ENCODE data around the gene SLC25A38.
"Not testable (repeated sequence)": the region's sequence is repeated elsewhere in the genome, so short reads cannot be mapped to it uniquely, and the experiment has no call there.

Gene SLC25A38

GRCh38 chr3:39413691-39414420 is 30.7 kb downstream of the SLC25A38 start:
- Histone ChIP-seq H3K9me3 (ENCODE audit: control insufficient read depth, low read length) (no peaks in the 10 kb centered on the region), H3K27me3 (ENCODE audit: control insufficient read depth, insufficient read depth, low read length) (no peaks in the 10 kb centered on the region), H3K4me1 (ENCODE audit: control insufficient read depth, insufficient read depth, low read length) (peaks cover 7% of the 10 kb centered on the region), H3K36me3 (ENCODE audit: control insufficient read depth, insufficient read depth, low read length) (peaks cover 16% of the 10 kb centered on the region), H3K4me3 (ENCODE audit: low read length) (no peak overlapping the region), H3K9ac (ENCODE audit: low read length) (no peak overlapping the region)

DNA sequence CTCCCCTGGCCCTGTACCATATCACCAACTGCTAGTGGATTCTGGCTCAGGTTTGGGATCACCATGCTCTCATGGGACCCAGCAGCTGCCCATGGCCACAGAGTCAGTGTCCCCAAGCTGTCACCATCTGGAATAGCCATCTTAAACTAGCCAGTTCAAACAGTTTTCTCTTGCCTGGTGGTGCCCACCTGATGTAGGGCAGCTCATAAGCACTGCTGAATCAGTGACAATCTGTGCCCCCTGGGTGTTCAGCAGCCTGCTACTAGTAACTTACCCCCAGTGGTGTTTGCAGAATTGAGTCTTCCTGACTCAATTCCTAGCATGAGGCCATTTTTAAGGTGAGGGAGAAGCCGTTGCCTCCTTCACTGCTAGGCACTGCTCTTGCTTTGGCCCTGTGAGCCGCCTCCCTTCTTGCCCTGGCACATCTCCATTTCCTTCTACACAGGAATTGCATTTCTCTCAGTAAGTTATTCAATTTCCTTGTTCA is 31.3 kb downstream of the SLC25A38 start:
- Histone ChIP-seq H3K36me3 (ENCODE audit: control insufficient read depth, insufficient read depth, low read length) (peaks cover 16% of the 10 kb centered on the region), H3K4me1 (ENCODE audit: control insufficient read depth, insufficient read depth, low read length) (peaks cover 7% of the 10 kb centered on the region), H3K27me3 (ENCODE audit: control insufficient read depth, insufficient read depth, low read length) (no peaks in the 10 kb centered on the region), H3K9ac (ENCODE audit: low read length) (no peak overlapping the region), H3K9me3 (ENCODE audit: control insufficient read depth, low read length) (no peaks in the 10 kb centered on the region), H3K4me3 (ENCODE audit: low read length) (no peak overlapping the region)

DNA sequence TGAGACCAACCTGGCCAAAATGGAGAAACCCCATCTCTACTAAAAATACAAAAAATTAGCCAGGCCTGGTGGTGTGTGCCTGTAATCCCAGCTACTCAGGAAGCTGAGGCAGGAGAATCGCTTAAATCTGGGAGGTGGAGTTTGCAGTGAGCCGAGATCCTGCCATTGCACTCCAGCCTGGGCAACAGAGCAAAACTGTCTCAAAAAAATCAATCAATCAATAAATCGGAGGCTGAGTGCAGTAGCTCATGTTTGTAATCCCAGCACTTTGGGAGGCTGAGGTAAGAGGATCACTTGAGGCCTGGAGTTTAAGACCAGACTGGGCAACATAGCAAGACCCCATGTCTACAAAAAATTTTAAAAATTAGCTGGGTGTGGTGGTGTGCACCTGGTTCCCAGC is 32.1 kb downstream of the SLC25A38 start:
- H3K4me1 ChIP-seq (ENCODE audit: control insufficient read depth, insufficient read depth, low read length); H3K9ac ChIP-seq (ENCODE audit: low read length); H3K4me3 ChIP-seq (ENCODE audit: low read length); H3K27me3 ChIP-seq (ENCODE audit: control insufficient read depth, insufficient read depth, low read length); H3K9me3 ChIP-seq (ENCODE audit: control insufficient read depth, low read length): not testable (repeated sequence)
- H3K36me3 ChIP-seq (ENCODE audit: control insufficient read depth, insufficient read depth, low read length), result peaks cover 16% of the 10 kb centered on the region

DNA sequence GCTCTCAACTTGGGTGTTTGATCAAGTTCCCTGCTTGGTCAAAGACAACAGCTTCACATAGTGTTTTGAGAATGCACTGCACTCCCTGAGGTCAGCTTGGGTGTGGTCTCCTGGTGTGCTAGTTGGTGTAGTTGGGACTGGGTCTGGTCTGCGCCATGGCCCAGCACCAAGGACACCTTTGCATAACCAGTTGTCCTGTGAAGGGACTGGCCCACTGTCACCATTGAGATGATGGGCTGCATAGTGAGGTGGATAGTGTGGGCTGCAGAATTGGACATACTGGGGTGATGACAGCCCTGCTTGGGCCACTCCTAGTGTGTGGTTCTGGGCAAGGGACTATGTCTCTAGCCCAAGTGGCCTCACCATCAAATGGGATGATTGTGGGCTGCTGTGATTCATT is 32.8 kb downstream of the SLC25A38 start:
- Histone ChIP-seq H3K9me3 (ENCODE audit: control insufficient read depth, low read length) (no peaks in the 10 kb centered on the region), H3K9ac (ENCODE audit: low read length) (no peak overlapping the region), H3K36me3 (ENCODE audit: control insufficient read depth, insufficient read depth, low read length) (peaks cover 12% of the 10 kb centered on the region), H3K4me1 (ENCODE audit: control insufficient read depth, insufficient read depth, low read length) (peaks cover 7% of the 10 kb centered on the region), H3K27me3 (ENCODE audit: control insufficient read depth, insufficient read depth, low read length) (no peaks in the 10 kb centered on the region), H3K4me3 (ENCODE audit: low read length) (no peak overlapping the region)

DNA sequence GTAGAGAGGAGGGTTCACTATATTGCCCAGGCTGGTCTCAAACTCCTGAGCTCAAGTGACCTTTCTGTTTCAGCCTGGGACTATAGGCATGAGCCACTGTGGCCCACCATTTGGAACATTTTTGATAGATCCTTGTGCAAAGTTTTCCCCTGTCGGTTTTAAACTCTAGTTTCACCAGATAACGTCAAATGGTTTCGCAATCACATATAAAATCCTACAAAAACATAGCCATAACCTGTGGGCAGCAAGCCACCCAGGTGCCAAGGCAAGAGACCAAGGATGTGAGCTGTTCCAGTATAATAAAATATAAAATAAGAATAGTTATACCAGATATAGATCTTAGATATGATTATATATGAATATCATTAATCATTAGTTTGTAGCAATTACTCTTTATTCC is 33.8 kb downstream of the SLC25A38 start:
- H3K9ac ChIP-seq (ENCODE audit: low read length); H3K9me3 ChIP-seq (ENCODE audit: control insufficient read depth, low read length); H3K4me3 ChIP-seq (ENCODE audit: low read length); H3K27me3 ChIP-seq (ENCODE audit: control insufficient read depth, insufficient read depth, low read length); H3K36me3 ChIP-seq (ENCODE audit: control insufficient read depth, insufficient read depth, low read length); H3K4me1 ChIP-seq (ENCODE audit: control insufficient read depth, insufficient read depth, low read length): not testable (repeated sequence)

- H3K36me3 ChIP-seq (ENCODE audit: control insufficient read depth, insufficient read depth, low read length); H3K9me3 ChIP-seq (ENCODE audit: control insufficient read depth, low read length); H3K9ac ChIP-seq (ENCODE audit: low read length); H3K4me1 ChIP-seq (ENCODE audit: control insufficient read depth, insufficient read depth, low read length); H3K27me3 ChIP-seq (ENCODE audit: control insufficient read depth, insufficient read depth, low read length); H3K4me3 ChIP-seq (ENCODE audit: low read length): not testable (repeated sequence)
Measured at GRCh38 chr3:39418556-39419225, 35.5 kb downstream of the SLC25A38 start.

DNA sequence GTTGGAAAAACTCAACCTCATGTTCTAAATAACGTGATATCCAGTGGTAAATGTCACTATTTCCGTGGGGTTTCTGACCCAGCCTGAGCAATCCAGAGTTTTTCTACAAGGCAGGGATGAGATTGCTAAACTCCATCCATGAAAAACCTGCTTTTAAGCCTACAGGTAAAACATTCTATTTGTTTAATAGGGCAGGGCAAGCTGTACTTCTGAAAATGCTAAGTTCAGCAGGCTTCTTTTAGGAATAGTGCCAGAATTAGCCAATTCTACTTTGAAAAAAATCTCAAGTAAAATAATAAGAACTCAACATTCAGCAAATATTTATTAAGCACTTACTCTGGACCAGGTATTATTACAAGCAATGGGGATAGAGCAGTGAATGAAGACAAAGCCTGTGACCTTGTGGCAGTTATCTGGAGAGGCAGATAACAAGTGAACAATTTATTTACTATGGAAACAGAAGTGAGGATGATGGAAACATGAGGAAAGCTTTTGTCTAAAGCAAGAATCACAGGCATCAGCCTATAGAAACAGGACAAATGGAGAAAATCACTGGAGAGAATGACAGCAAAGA is 36.7 kb downstream of the SLC25A38 start:
- H3K36me3 ChIP-seq (ENCODE audit: control insufficient read depth, insufficient read depth, low read length), result no peaks in the 10 kb centered on the region
- no peak overlapping the region for H3K9ac ChIP-seq (ENCODE audit: low read length)
- H3K27me3 ChIP-seq (ENCODE audit: control insufficient read depth, insufficient read depth, low read length), result no peaks in the 10 kb centered on the region
- H3K9me3 ChIP-seq (ENCODE audit: control insufficient read depth, low read length), result no peaks in the 10 kb centered on the region
- no peaks in the 10 kb centered on the region for H3K4me1 ChIP-seq (ENCODE audit: control insufficient read depth, insufficient read depth, low read length)
- H3K4me3 ChIP-seq (ENCODE audit: low read length), result no peak overlapping the region

- H3K27me3 ChIP-seq (ENCODE audit: control insufficient read depth, insufficient read depth, low read length), result no peaks in the 10 kb centered on the region
- no peaks in the 10 kb centered on the region for H3K4me1 ChIP-seq (ENCODE audit: control insufficient read depth, insufficient read depth, low read length)
- H3K4me3 ChIP-seq (ENCODE audit: low read length), result no peak overlapping the region
- no peaks in the 10 kb centered on the region for H3K9me3 ChIP-seq (ENCODE audit: control insufficient read depth, low read length)
- no peaks in the 10 kb centered on the region for H3K36me3 ChIP-seq (ENCODE audit: control insufficient read depth, insufficient read depth, low read length)
- no peak overlapping the region for H3K9ac ChIP-seq (ENCODE audit: low read length)
Measured at GRCh38 chr3:39420543-39420942, 37.4 kb downstream of the SLC25A38 start.

DNA sequence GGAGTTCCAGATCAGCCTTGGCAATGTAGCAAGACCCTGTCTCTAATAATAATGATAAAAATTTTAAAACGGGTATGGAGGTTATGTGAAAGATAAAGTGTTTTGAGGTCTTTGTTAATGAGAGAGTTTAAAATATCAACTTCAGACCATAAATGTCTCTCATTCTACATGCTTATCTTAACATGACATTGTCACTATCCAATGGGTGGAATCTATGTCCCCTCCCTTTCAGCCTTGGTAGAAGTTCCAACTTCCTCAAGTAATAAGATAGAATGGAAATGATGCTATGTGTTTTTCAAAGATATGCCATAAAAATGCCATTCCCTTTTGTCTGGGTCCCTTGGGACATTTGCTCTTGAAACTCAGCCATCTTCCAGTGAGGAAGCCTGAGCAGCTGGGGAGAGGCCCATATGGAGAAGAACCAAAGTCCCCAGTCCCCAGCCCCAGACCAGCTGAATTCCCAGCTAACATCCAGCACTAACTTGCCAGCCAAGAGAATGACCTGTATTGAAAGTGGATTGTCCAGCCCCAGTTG is 40.3 kb downstream of the SLC25A38 start:
- H3K36me3 ChIP-seq (ENCODE audit: control insufficient read depth, insufficient read depth, low read length), result no peaks in the 10 kb centered on the region
- H3K4me1 ChIP-seq (ENCODE audit: control insufficient read depth, insufficient read depth, low read length), result no peaks in the 10 kb centered on the region
- H3K9ac ChIP-seq (ENCODE audit: low read length), result no peak overlapping the region
- H3K4me3 ChIP-seq (ENCODE audit: low read length), result no peak overlapping the region
- no peaks in the 10 kb centered on the region for H3K9me3 ChIP-seq (ENCODE audit: control insufficient read depth, low read length)
- H3K27me3 ChIP-seq (ENCODE audit: control insufficient read depth, insufficient read depth, low read length), result no peaks in the 10 kb centered on the region

- no peaks in the 10 kb centered on the region for H3K27me3 ChIP-seq (ENCODE audit: control insufficient read depth, insufficient read depth, low read length)
- H3K36me3 ChIP-seq (ENCODE audit: control insufficient read depth, insufficient read depth, low read length), result no peaks in the 10 kb centered on the region
- no peaks in the 10 kb centered on the region for H3K4me1 ChIP-seq (ENCODE audit: control insufficient read depth, insufficient read depth, low read length)
- no peak overlapping the region for H3K9ac ChIP-seq (ENCODE audit: low read length)
- H3K4me3 ChIP-seq (ENCODE audit: low read length), result no peak overlapping the region
- no peaks in the 10 kb centered on the region for H3K9me3 ChIP-seq (ENCODE audit: control insufficient read depth, low read length)
Measured at GRCh38 chr3:39426312-39426711, 43.1 kb downstream of the SLC25A38 start.

GRCh38 chr3:39427506-39427905 is 44.3 kb downstream of the SLC25A38 start:
- Histone ChIP-seq H3K4me1 (ENCODE audit: control insufficient read depth, insufficient read depth, low read length) (no peaks in the 10 kb centered on the region), H3K36me3 (ENCODE audit: control insufficient read depth, insufficient read depth, low read length) (no peaks in the 10 kb centered on the region), H3K9me3 (ENCODE audit: control insufficient read depth, low read length) (no peaks in the 10 kb centered on the region), H3K4me3 (ENCODE audit: low read length) (no peak overlapping the region), H3K27me3 (ENCODE audit: control insufficient read depth, insufficient read depth, low read length) (no peaks in the 10 kb centered on the region), H3K9ac (ENCODE audit: low read length) (no peak overlapping the region)

DNA sequence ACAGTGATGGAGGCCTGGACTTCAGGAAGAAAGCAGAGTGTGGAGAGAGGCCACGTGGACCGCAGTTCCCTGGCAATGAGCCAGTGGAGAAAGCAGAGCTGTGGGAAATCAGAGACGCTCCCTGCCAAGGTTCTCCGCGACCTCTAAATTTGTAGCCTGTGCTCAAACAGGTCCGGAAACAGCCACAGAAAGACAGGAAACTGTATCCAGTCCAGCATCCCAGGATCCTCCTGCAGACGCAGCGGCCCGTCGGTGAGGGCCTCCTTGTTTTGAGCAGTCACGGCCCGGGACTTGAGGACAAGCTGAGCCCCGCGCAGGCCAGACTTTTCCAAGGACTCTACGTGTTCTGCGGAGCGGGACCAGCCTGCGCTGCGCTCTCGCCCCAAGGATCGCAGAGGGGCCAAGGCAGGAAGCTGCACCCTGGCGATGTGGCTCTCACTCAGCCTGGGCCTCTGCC is 45.6 kb downstream of the SLC25A38 start:
- Histone ChIP-seq H3K9ac (ENCODE audit: low read length) (no peak overlapping the region), H3K27me3 (ENCODE audit: control insufficient read depth, insufficient read depth, low read length) (no peaks in the 10 kb centered on the region), H3K36me3 (ENCODE audit: control insufficient read depth, insufficient read depth, low read length) (no peaks in the 10 kb centered on the region), H3K4me1 (ENCODE audit: control insufficient read depth, insufficient read depth, low read length) (peaks cover 5% of the 10 kb centered on the region), H3K4me3 (ENCODE audit: low read length) (no peak overlapping the region), H3K9me3 (ENCODE audit: control insufficient read depth, low read length) (no peaks in the 10 kb centered on the region)
